Liver (tissue), 9 donors: Measurements from ENCODE around the gene CARD16. TPM values are rescaled to one million over a fixed set of nuclear protein-coding genes. Genes with fewer than 3 reads are reported as not detected.
A peak's percentile ranks its signal among the peaks of the same experiment; 100 is the strongest.
"Not testable (repeated sequence)": the region's sequence is repeated elsewhere in the genome, so short reads cannot be mapped to it uniquely, and the experiment has no call there.

Experiments used
- DNase-seq: peaks from one replicate; pipeline ENCODE4 v3.0.0-alpha.2; 2017; ENCODE audit warnings: low spot score
- H3K27ac ChIP-seq, 2 donors: one replicate each; pipeline ENCODE4 v1.7.0; 2013; ENCODE audit warnings: inconsistent platforms in 2 of 2, low read length in 2 of 2, control low read depth in 1 of 2, low read depth in 1 of 2, mild to moderate bottlenecking in 1 of 2
- H3K27me3 ChIP-seq, 4 donors: one replicate each; pipeline versions ENCODE4 v1.6.1 to v1.7.0; 2013; ENCODE audit warnings: low read length in 3 of 4, inconsistent platforms in 1 of 4, mild to moderate bottlenecking in 1 of 4, moderate library complexity in 1 of 4; ENCODE audit not compliant: control insufficient read depth in 4 of 4, insufficient read depth in 4 of 4
- H3K36me3 ChIP-seq, 4 donors: one replicate each; pipeline versions ENCODE4 v1.6.1 to v1.7.0; 2013; ENCODE audit warnings: low read length in 3 of 4, mild to moderate bottlenecking in 3 of 4, low read depth in 1 of 4, moderate library complexity in 1 of 4; ENCODE audit not compliant: control insufficient read depth in 4 of 4, insufficient read depth in 3 of 4
- H3K4me1 ChIP-seq, 4 donors: one replicate each; pipeline versions ENCODE4 v1.6.1 to v1.7.0; 2013; ENCODE audit warnings: low read length in 3 of 4, mild to moderate bottlenecking in 3 of 4, moderate library complexity in 1 of 4; ENCODE audit not compliant: control insufficient read depth in 4 of 4, insufficient read depth in 4 of 4
- H3K4me3 ChIP-seq, 3 donors: one replicate each; pipeline versions ENCODE4 v1.6.1 to v1.7.0; 2013; ENCODE audit warnings: low read length in 3 of 3, control low read depth in 1 of 3, low read depth in 1 of 3, mild to moderate bottlenecking in 1 of 3
- H3K9ac ChIP-seq, 2 donors: one replicate each; pipeline ENCODE4 v1.7.0; 2013; ENCODE audit warnings: low read length in 2 of 2, mild to moderate bottlenecking in 2 of 2, moderate library complexity in 2 of 2, control low read depth in 1 of 2, low read depth in 1 of 2
- H3K9me3 ChIP-seq, 4 donors: one replicate each; pipeline versions ENCODE4 v1.6.1 to v1.7.0; 2013; ENCODE audit warnings: low read length in 3 of 4; ENCODE audit not compliant: control insufficient read depth in 4 of 4
- EGR1 ChIP-seq, 2 donors: IDR thresholded peaks; 2 replicates each; pipeline ENCODE4 v1.6.1; 2016 to 2018; ENCODE audit warnings: antibody characterized with exemption in 2 of 2, low read depth in 2 of 2
- FOXA1 ChIP-seq: IDR thresholded peaks from 2 replicates; pipeline ENCODE4 v1.6.1; 2016; ENCODE audit warnings: antibody characterized with exemption
- GABPA ChIP-seq, 2 donors: IDR thresholded peaks in 1 of 2; conservative IDR thresholded peaks in 1 of 2; 2 replicates each; pipeline ENCODE4 v1.6.1; 2016; ENCODE audit warnings: antibody characterized with exemption in 2 of 2, mild to moderate bottlenecking in 1 of 2, moderate library complexity in 1 of 2
- HNF4A ChIP-seq, 2 donors: conservative IDR thresholded peaks; 2 replicates each; pipeline ENCODE4 v1.6.1; 2016; ENCODE audit warnings: antibody characterized with exemption in 2 of 2, mild to moderate bottlenecking in 2 of 2
- HNF4G ChIP-seq: IDR thresholded peaks from 2 replicates; pipeline ENCODE4 v1.6.1; 2016; ENCODE audit warnings: antibody characterized with exemption
- JUND ChIP-seq, 2 donors: IDR thresholded peaks; 2 replicates each; pipeline ENCODE4 v1.6.1; 2016; ENCODE audit warnings: antibody characterized with exemption in 2 of 2
- NR2F2 ChIP-seq: IDR thresholded peaks from 2 replicates; pipeline ENCODE4 v1.6.1; 2016; ENCODE audit warnings: antibody characterized with exemption
- RAD21 ChIP-seq, 2 donors: IDR thresholded peaks; 2 replicates each; pipeline ENCODE4 v1.6.1; 2016; ENCODE audit warnings: antibody characterized with exemption in 2 of 2, mild to moderate bottlenecking in 2 of 2
- RXRA ChIP-seq, 2 donors: IDR thresholded peaks; 2 replicates each; pipeline ENCODE4 v1.6.1; 2017 to 2018; ENCODE audit warnings: antibody characterized with exemption in 2 of 2, mild to moderate bottlenecking in 1 of 2
- SP1 ChIP-seq: IDR thresholded peaks from 2 replicates; pipeline ENCODE4 v1.6.1; 2018; ENCODE audit warnings: antibody characterized with exemption, mild to moderate bottlenecking
- TAF1 ChIP-seq: conservative IDR thresholded peaks from 2 replicates; pipeline ENCODE4 v1.6.1; 2016; ENCODE audit warnings: antibody characterized with exemption, mild to moderate bottlenecking
- YY1 ChIP-seq: IDR thresholded peaks from 2 replicates; pipeline ENCODE4 v1.6.1; 2016; ENCODE audit warnings: antibody characterized with exemption, mild to moderate bottlenecking
- WGBS: extraction: QIAGEN DNeasy Blood & Tissue Kit; methylation state at CpG from one replicate; pipeline ENCODE4 v1.1.7; 2013; 5-methylcytosine and 5-hydroxymethylcytosine counted together
- polyA plus RNA-seq, 2 donors: library from polyadenylated mRNA; stranded (reverse) in 1 of 2; unstranded in 1 of 2; fragments of 200-250 nt in 1 of 2; fragments of >200 nt in 1 of 2; fragmentation: Nextera tagmentation in 1 of 2; extraction: Ambion mirVana in 1 of 2; gene quantifications; one replicate each; pipeline versions ENCODE4 v1.2.1 to v1.2.3, GENCODE V29; 2013 to 2015
- total RNA-seq, 2 donors: library from RNA; depleted of rRNA; stranded (reverse); fragments of >200 nt; gene quantifications; one replicate each; pipeline ENCODE4 v1.2.3, GENCODE V29; 2014
- TF ChIP-seq, protein P1 (sequence below): IDR thresholded peaks from 2 replicates; pipeline ENCODE4 v1.6.1; 2016; ENCODE audit warnings: antibody characterized with exemption
- TF ChIP-seq, protein P2 (sequence below): IDR thresholded peaks from 2 replicates; pipeline ENCODE4 v1.6.1; 2016; ENCODE audit warnings: antibody characterized with exemption
- TF ChIP-seq, protein P3 (sequence below): fragments of 150-350 bp; IDR thresholded peaks from 2 replicates; pipeline ENCODE4 v1.5.1; 2017; ENCODE audit warnings: improper control_type of control experiment, low read depth, low read length; ENCODE audit not compliant: missing input control
- donor health status: healthy.
- donor health status: healthy.
- donor health status: healthy.
- donor health status: healthy.
- donor health status: healthy.

Gene CARD16
- total and polyA plus RNA-seq, 4 donors, result 5.1 to 10.0 (median 8.7) TPM

- H3K27ac ChIP-seq, result peak within 1 kb of the TSS; percentile 68 to 74
- H3K4me3 ChIP-seq, result peak within 1 kb of the TSS; percentile 48 to 67 (median 50)
- no peaks in the 10 kb centered on the region for H3K9me3 ChIP-seq
- DNase-seq, result no peak
- peak within 1 kb of the TSS; percentile 58 to 81 for H3K9ac ChIP-seq
- TF ChIP-seq EGR1 (IDR thresholded peaks at IDR 0.05; ENCODE audit: low read depth in 2 of 2) (no peak), GABPA (IDR thresholded peaks at IDR 0.05 in 1 of 2, conservative IDR thresholded peaks at IDR 0.05 in 1 of 2) (no peak), NR2F2 (no peak), RAD21 (IDR thresholded peaks at IDR 0.05) (peak; percentile 36 to 54), YY1 (peak; percentile 79), HNF4A (conservative IDR thresholded peaks at IDR 0.05) (peak; percentile 37 to 52), FOXA1 (no peak), RXRA (IDR thresholded peaks at IDR 0.05) (peak in 1 of 2 donors; percentile 31), JUND (IDR thresholded peaks at IDR 0.05) (peak in 1 of 2 donors; percentile 42), TAF1 (peak; percentile 64), SP1 (peak; percentile 24), HNF4G (no peak)
- TF ChIP-seq, protein P1, sequence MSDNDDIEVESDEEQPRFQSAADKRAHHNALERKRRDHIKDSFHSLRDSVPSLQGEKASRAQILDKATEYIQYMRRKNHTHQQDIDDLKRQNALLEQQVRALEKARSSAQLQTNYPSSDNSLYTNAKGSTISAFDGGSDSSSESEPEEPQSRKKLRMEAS, result peak; percentile 58
- TF ChIP-seq, protein P2, sequence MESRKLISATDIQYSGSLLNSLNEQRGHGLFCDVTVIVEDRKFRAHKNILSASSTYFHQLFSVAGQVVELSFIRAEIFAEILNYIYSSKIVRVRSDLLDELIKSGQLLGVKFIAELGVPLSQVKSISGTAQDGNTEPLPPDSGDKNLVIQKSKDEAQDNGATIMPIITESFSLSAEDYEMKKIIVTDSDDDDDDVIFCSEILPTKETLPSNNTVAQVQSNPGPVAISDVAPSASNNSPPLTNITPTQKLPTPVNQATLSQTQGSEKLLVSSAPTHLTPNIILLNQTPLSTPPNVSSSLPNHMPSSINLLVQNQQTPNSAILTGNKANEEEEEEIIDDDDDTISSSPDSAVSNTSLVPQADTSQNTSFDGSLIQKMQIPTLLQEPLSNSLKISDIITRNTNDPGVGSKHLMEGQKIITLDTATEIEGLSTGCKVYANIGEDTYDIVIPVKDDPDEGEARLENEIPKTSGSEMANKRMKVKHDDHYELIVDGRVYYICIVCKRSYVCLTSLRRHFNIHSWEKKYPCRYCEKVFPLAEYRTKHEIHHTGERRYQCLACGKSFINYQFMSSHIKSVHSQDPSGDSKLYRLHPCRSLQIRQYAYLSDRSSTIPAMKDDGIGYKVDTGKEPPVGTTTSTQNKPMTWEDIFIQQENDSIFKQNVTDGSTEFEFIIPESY, result no peak
- TF ChIP-seq, protein P3, sequence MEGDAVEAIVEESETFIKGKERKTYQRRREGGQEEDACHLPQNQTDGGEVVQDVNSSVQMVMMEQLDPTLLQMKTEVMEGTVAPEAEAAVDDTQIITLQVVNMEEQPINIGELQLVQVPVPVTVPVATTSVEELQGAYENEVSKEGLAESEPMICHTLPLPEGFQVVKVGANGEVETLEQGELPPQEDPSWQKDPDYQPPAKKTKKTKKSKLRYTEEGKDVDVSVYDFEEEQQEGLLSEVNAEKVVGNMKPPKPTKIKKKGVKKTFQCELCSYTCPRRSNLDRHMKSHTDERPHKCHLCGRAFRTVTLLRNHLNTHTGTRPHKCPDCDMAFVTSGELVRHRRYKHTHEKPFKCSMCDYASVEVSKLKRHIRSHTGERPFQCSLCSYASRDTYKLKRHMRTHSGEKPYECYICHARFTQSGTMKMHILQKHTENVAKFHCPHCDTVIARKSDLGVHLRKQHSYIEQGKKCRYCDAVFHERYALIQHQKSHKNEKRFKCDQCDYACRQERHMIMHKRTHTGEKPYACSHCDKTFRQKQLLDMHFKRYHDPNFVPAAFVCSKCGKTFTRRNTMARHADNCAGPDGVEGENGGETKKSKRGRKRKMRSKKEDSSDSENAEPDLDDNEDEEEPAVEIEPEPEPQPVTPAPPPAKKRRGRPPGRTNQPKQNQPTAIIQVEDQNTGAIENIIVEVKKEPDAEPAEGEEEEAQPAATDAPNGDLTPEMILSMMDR, result no peak
- H3K27me3 ChIP-seq, result no peaks in the 10 kb centered on the region
- peaks cover 0 to 18% (median 9%) of the 10 kb centered on the region in 4 donors for H3K4me1 ChIP-seq
- WGBS, result 5% methylated on average over 3 of the region's 3 CpGs
- H3K36me3 ChIP-seq, result peaks cover 0 to 11% (median 5%) of the 10 kb centered on the region in 4 donors
These were observed 10.1 kb downstream of the CARD16 start, which contains the start of gene CASP1 for GRCh38 chr11:105034813-105035620. Gene CASP1 (minus strand): TSS chr11:105035144. CDS start chr11:105035113, 31 bp downstream.

DNA sequence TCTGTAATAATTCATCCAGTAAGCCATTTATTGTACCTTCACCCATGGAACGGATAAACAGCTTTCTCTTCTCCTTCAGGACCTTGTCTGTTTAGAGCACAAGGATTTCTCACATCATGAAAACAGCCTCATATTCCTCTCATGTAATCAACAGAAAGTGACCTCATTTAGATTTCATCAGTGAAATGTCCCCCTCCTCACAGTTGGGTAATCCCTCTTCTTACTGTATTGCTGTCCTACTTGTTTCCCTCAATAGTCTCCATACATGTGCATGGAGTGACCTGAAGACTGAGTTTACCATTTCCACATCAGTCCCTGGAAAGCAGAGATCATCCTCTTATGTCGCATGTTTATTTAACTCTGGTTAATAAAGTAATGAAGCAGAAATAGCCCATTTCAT is 10.7 kb downstream of the CARD16 start:
- peaks cover 0 to 18% (median 9%) of the 10 kb centered on the region in 4 donors for H3K4me1 ChIP-seq
- not testable (repeated sequence) for H3K9me3 ChIP-seq, DNase-seq, H3K27me3 ChIP-seq
- H3K36me3 ChIP-seq, result peaks cover 0 to 17% (median 7%) of the 10 kb centered on the region in 4 donors
- peak overlapping the region; percentile 48 to 67 (median 50) for H3K4me3 ChIP-seq
- peak overlapping the region; percentile 58 to 81 for H3K9ac ChIP-seq
- WGBS, result 40% methylated on average over 2 of the region's 2 CpGs
- H3K27ac ChIP-seq, result peak overlapping the region; percentile 68 to 74
